Measurements from ENCODE around the gene CALU.

CALU gene

DNA sequence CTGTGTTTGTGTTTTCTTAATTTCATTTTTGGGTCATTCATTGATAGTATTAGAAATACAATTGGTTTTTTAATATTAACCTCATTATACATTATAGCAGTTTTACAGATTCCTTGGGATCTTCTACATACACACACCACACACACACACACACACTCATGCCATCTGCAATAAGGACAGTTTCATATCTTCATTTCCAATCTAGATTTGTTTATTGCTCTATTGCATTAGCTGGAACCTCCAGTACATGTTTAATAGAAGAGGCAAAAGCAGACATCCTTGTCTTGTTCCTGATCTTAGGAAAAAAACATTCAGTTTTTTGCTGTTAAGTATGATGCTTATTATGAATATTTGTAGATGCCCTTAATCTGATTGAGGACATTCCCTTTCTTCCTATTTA, 17.8 kb upstream of the CALU start:
- Histone ChIP-seq H4K20me1 (ENCODE audit: low read depth, low read length) (no peaks in the 10 kb centered on the region), H3K4me3 (ENCODE audit: insufficient read depth, low read length, poor library complexity, severe bottlenecking) (no peak overlapping the region), H3K27me3 (ENCODE audit: low read length) (no peaks in the 10 kb centered on the region), H3F3A (ENCODE audit: insufficient read depth) (no peaks in the 10 kb centered on the region), H3K9me3 (ENCODE audit: insufficient read depth, low read length) (no peaks in the 10 kb centered on the region), H3K27ac (ENCODE audit: low read depth, low read length) (no peak overlapping the region), H3K36me3 (ENCODE audit: low read length) (no peaks in the 10 kb centered on the region), H3K9me2 (replicated peaks; ENCODE audit: insufficient read depth, low read length) (no peaks in the 10 kb centered on the region), H3K4me2 (ENCODE audit: low read depth, low read length, poor library complexity, severe bottlenecking) (no peak overlapping the region), H2AFZ (ENCODE audit: low read depth, low read length, severe bottlenecking) (no peak overlapping the region), H3K9ac (ENCODE audit: low read length) (no peak overlapping the region), H3K79me2 (ENCODE audit: insufficient read depth, low read length) (no peaks in the 10 kb centered on the region)
- no peak for TF ChIP-seq EZH2phosphoT487 (conservative IDR thresholded peaks at IDR 0.05; ENCODE audit: low read length)
- TF ChIP-seq, protein P1, sequence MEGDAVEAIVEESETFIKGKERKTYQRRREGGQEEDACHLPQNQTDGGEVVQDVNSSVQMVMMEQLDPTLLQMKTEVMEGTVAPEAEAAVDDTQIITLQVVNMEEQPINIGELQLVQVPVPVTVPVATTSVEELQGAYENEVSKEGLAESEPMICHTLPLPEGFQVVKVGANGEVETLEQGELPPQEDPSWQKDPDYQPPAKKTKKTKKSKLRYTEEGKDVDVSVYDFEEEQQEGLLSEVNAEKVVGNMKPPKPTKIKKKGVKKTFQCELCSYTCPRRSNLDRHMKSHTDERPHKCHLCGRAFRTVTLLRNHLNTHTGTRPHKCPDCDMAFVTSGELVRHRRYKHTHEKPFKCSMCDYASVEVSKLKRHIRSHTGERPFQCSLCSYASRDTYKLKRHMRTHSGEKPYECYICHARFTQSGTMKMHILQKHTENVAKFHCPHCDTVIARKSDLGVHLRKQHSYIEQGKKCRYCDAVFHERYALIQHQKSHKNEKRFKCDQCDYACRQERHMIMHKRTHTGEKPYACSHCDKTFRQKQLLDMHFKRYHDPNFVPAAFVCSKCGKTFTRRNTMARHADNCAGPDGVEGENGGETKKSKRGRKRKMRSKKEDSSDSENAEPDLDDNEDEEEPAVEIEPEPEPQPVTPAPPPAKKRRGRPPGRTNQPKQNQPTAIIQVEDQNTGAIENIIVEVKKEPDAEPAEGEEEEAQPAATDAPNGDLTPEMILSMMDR (IDR thresholded peaks at IDR 0.05; ENCODE audit: insufficient read depth, low read length, poor library complexity, severe bottlenecking), result no peak

DNA sequence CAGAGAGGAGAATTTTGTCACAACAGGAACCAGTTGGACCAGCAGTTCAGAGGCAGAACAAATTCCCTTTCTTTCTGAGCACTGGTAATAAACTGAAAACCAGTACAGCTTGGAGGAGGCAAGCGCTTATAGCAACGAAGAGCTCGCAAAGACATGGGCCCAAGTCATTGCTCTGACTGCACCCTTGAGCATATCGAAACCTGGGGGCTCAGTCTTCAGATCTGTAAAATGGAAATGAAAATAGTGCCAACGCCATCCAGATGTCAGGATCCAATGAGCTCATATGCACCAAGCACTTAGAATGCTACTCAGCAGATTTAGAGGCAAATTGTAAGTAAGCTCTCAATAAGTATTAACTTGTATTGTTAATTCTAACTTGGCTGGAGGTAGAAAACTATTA, 14.4 kb upstream of the CALU start:
- TF ChIP-seq, protein P1 (IDR thresholded peaks at IDR 0.05; ENCODE audit: insufficient read depth, low read length, poor library complexity, severe bottlenecking), result no peak
- TF ChIP-seq EZH2phosphoT487 (conservative IDR thresholded peaks at IDR 0.05; ENCODE audit: low read length), result no peak
- Histone ChIP-seq H3K9me3 (ENCODE audit: insufficient read depth, low read length) (no peaks in the 10 kb centered on the region), H3K9ac (ENCODE audit: low read length) (no peak overlapping the region), H3F3A (ENCODE audit: insufficient read depth) (no peaks in the 10 kb centered on the region), H3K79me2 (ENCODE audit: insufficient read depth, low read length) (no peaks in the 10 kb centered on the region), H2AFZ (ENCODE audit: low read depth, low read length, severe bottlenecking) (no peak overlapping the region), H3K4me3 (ENCODE audit: insufficient read depth, low read length, poor library complexity, severe bottlenecking) (no peak overlapping the region), H3K4me2 (ENCODE audit: low read depth, low read length, poor library complexity, severe bottlenecking) (no peak overlapping the region), H3K36me3 (ENCODE audit: low read length) (no peaks in the 10 kb centered on the region), H3K9me2 (replicated peaks; ENCODE audit: insufficient read depth, low read length) (no peaks in the 10 kb centered on the region), H3K27ac (ENCODE audit: low read depth, low read length) (no peak overlapping the region), H3K27me3 (ENCODE audit: low read length) (no peaks in the 10 kb centered on the region), H4K20me1 (ENCODE audit: low read depth, low read length) (no peaks in the 10 kb centered on the region)

DNA sequence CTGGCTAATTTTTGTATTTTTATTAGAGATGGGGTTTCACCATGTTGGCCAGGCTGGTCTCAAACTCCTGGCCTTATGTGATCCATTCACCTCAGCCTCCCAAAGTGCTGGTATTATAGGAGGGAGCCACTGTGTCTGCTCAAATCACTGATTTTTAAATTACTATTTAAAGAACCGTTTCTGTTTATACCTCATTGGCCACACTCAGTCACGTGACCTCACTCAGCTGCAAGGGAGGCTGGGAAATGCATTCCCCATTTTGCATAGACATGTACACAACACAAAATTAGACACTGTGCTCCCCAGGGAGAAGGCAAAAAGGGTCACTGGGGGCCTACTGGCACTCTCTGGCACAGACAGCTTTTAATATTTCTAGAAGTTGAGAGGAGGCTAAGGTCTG, 13.6 kb upstream of the CALU start:
- TF ChIP-seq EZH2phosphoT487 (conservative IDR thresholded peaks at IDR 0.05; ENCODE audit: low read length), result no peak
- TF ChIP-seq, protein P1 (IDR thresholded peaks at IDR 0.05; ENCODE audit: insufficient read depth, low read length, poor library complexity, severe bottlenecking), result no peak
- Histone ChIP-seq H3K36me3 (ENCODE audit: low read length) (no peaks in the 10 kb centered on the region), H3F3A (ENCODE audit: insufficient read depth) (no peaks in the 10 kb centered on the region), H2AFZ (ENCODE audit: low read depth, low read length, severe bottlenecking) (no peak overlapping the region), H3K27ac (ENCODE audit: low read depth, low read length) (no peak overlapping the region), H3K79me2 (ENCODE audit: insufficient read depth, low read length) (no peaks in the 10 kb centered on the region), H3K9me3 (ENCODE audit: insufficient read depth, low read length) (no peaks in the 10 kb centered on the region), H3K9me2 (replicated peaks; ENCODE audit: insufficient read depth, low read length) (no peaks in the 10 kb centered on the region), H3K4me2 (ENCODE audit: low read depth, low read length, poor library complexity, severe bottlenecking) (no peak overlapping the region), H3K9ac (ENCODE audit: low read length) (no peak overlapping the region), H4K20me1 (ENCODE audit: low read depth, low read length) (no peaks in the 10 kb centered on the region), H3K27me3 (ENCODE audit: low read length) (no peaks in the 10 kb centered on the region), H3K4me3 (ENCODE audit: insufficient read depth, low read length, poor library complexity, severe bottlenecking) (no peak overlapping the region)

Data from SU-DHL-6 (cell line).